ENCODE measurements around the gene PFKM. TPM values are rescaled to one million over a fixed set of nuclear protein-coding genes. Genes with fewer than 3 reads are reported as not detected.

Gene PFKM
- total and polyA plus RNA-seq, 9 of the 15 experiments (the other 6 are each of a cell fraction or from before 2014, with no cell fraction given): 16.5 to 39.9 (median 31.7) TPM

- TF ChIP-seq KDM5B (IDR thresholded peaks at IDR 0.05; ENCODE audit: insufficient replicate concordance, low read depth, low read length) (peak; percentile 75), ZBTB11 (CRISPR knock-in tag; IDR thresholded peaks at IDR 0.05) (0 out of 6 replicates have a peak, but pooled peaks of 1 of the 3 experiments have one; percentile 3), RFX1 (IDR thresholded peaks at IDR 0.05) (no peak), ZFX (CRISPR knock-in tag; IDR thresholded peaks at IDR 0.05) (peak; percentile 77), ZNF121 (CRISPR knock-in tag; conservative IDR thresholded peaks at IDR 0.05) (no peak), ZNF407 (IDR thresholded peaks at IDR 0.05; ENCODE audit: low read depth) (no peak), IRF2 (CRISPR knock-in tag; IDR thresholded peaks at IDR 0.05) (no peak), POLR2G (IDR thresholded peaks at IDR 0.05; ENCODE audit: low read depth, low read length) (no peak), ZNF431 (CRISPR knock-in tag; IDR thresholded peaks at IDR 0.05) (no peak), SMAD1 (IDR thresholded peaks at IDR 0.05; ENCODE audit: low read depth, low read length, partially characterized antibody) (peak; percentile 21), PTBP1 (IDR thresholded peaks at IDR 0.05; ENCODE audit: low read depth, low read length) (no peak), TRIM24 (IDR thresholded peaks at IDR 0.05) (no peak), ZNF398 (CRISPR knock-in tag; IDR thresholded peaks at IDR 0.05) (no peak)
Measured at GRCh38 chr12:48105321-48105866, 13.8 kb upstream of the PFKM start (continued).
